Heart right ventricle (tissue), 16 donors: ENCODE measurements around the gene PXN. TPM values are rescaled to one million over a fixed set of nuclear protein-coding genes. Genes with fewer than 3 reads are reported as not detected.

Source experiments
- ATAC-seq, 8 donors: fragments of 200-7000 bp; cut with Tn5 transposase; one replicate each; pipeline ENCODE4 v1.9.1; 2020; ENCODE audit warnings: mild to moderate bottlenecking in 8 of 8, moderate library complexity in 8 of 8, moderate number of reproducible peaks in 1 of 8
- DNase-seq, 2 donors: peaks; one replicate each; pipeline ENCODE4 v3.0.0-alpha.2; 2020
- H3K27ac ChIP-seq, 10 donors: fragments of 200-600 bp; sonication (generic) in 2 of 10; one replicate each; pipeline versions ENCODE4 v1.5.0 to v1.8.0; 2020 to 2022; ENCODE audit warnings: mild to moderate bottlenecking in 3 of 10
- H3K27me3 ChIP-seq, 7 donors: fragments of 200-600 bp; one replicate each; pipeline ENCODE4 v1.8.0; 2021 to 2022; ENCODE audit warnings: mild to moderate bottlenecking in 2 of 7
- H3K36me3 ChIP-seq, 9 donors: fragments of 200-600 bp; sonication (generic) in 1 of 9; one replicate each; pipeline versions ENCODE4 v1.5.0 to v1.8.0; 2020 to 2022; ENCODE audit warnings: mild to moderate bottlenecking in 2 of 9
- H3K4me1 ChIP-seq, 9 donors: fragments of 200-600 bp; sonication (generic) in 1 of 9; one replicate each; pipeline versions ENCODE4 v1.5.0 to v1.8.0; 2020 to 2022; ENCODE audit warnings: mild to moderate bottlenecking in 4 of 9
- H3K4me3 ChIP-seq, 10 donors: fragments of 200-600 bp; sonication (generic) in 2 of 10; one replicate each; pipeline versions ENCODE4 v1.5.0 to v1.8.0; 2020 to 2022; ENCODE audit warnings: mild to moderate bottlenecking in 7 of 10, moderate library complexity in 2 of 10
- H3K9me3 ChIP-seq, 11 donors: fragments of 200-600 bp in 10 of 11; sonication (generic) in 2 of 11; one replicate each; pipeline versions ENCODE4 v1.5.0 to v1.8.0; 2013 to 2022; ENCODE audit warnings: mild to moderate bottlenecking in 2 of 11, control low read depth in 1 of 11, moderate library complexity in 1 of 11
- WGBS, 2 donors: extraction: QIAGEN DNeasy Blood & Tissue Kit; methylation state at CpG; one replicate each; pipeline ENCODE4 v1.1.7; 2013; ENCODE audit warnings: inconsistent platforms in 1 of 2; 5-methylcytosine and 5-hydroxymethylcytosine counted together
- intact Hi-C, 10 donors: fragments of 100-400 bp; cut with DNase I; formaldehyde crosslinking; loops; one replicate each; pipeline versions ENCODE4 v1.11.1 to v1.14.2; 2022
- long read RNA-seq, 3 donors: library from polyadenylated mRNA; unstranded; transcript quantifications; one replicate each; pipeline ENCODE4 v2.0.0, GENCODE V29; 2020 to 2021
- polyA plus RNA-seq, 2 donors: library from polyadenylated mRNA; stranded (reverse); fragments of 200-250 nt; gene quantifications; one replicate each; pipeline ENCODE4 v1.2.3, GENCODE V29; 2013
- total RNA-seq, 10 donors: library from RNA; stranded (reverse); fragmentation: NEBNext Ultra II Directional in 3 of 10; extraction: Animal tissue kit (Norgen Biotek cat#: 25700) in 3 of 10; gene quantifications; one replicate each; pipeline versions ENCODE4 v1.2.1 to v1.2.4, GENCODE V29; 2021 to 2023
- TF ChIP-seq, protein P1 (sequence below), 9 donors: fragments of 200-600 bp; sonication (generic) in 2 of 9; IDR thresholded peaks; one replicate each; pipeline versions ENCODE4 v1.5.0 to v1.8.0; 2021 to 2022; ENCODE audit warnings: antibody characterized with exemption in 9 of 9, mild to moderate bottlenecking in 5 of 9, moderate library complexity in 1 of 9
- donor health status: Arrhythmogenic right ventricular cardiomyopathy.
- donor health status: ischemic (EF 13 %, LVEDD 7.1; RV severe dilation, severe dysfunction).
- donor health status: healthy with polysubstance abuse.
- donor health status: DM: no; HTN: yes; CAD: no.
- donor health status: DM: no; HTN: no; CAD: no.
- donor health status: ischemic (EF 25% LVEDD 6.9; RV normal size, moderate dysfunction).
- donor health status: ischemic (EF 25% LVEDD 5.7; RV mildly dilated, moderate dysfunction).
- donor health status: healthy.
- donor health status: DM: yes; HTN: yes; CAD: no.
- donor health status: Ischemic cardiomyopathy.
- donor health status: ischemic (EF 35%, LVEDD 5.7; RV mildly dilated, moderate dysfunction).
- donor health status: nonischemic (EF 11% LVEDD 7.7; RV severe dilation, severe dysfunction).
- donor health status: DM: yes; HTN: yes; CAD: no.
- donor health status: PGD.
- donor health status: ischemic (EF 29% LVEDD 5.4; RV normal size, mild dysfunction).
- donor health status: nonischemic (EF 23%, LVEDD 6.1; RV moderate dilation, normal function).

The PXN gene
- total RNA-seq (10 to 100 TPM; 52.0 to 83.7 (median 63.3) TPM), polyA plus RNA-seq (100 to 1,000 TPM in 1 of 2 donors, 10 to 100 TPM in 1; 41.2 to 123 TPM)
- long read RNA-seq, donor 1, partial matches to known transcripts: 4 of 86 reads
- long read RNA-seq, donor 1, other reads (novel, unspliced or antisense): 82 of 86 reads
- long read RNA-seq, donor 2, partial matches to known transcripts: 8 of 58 reads
- long read RNA-seq, donor 2, other reads (novel, unspliced or antisense): 48 of 58 reads
- long read RNA-seq, donor 3, partial matches to known transcripts: 8 of 221 reads
- long read RNA-seq, donor 3, other reads (novel, unspliced or antisense): 212 of 221 reads

GRCh38 chr12:120265473-120266179 lies at the start of gene PXN:
PXN (minus strand) TSS chr12:120265730; CDS start chr12:120265629, 101 bp downstream.
- ATAC-seq: peak; percentile 83 to 92 (median 88)
- peaks cover 23 to 54% (median 43%) of the 10 kb centered on the region in 9 donors for H3K4me1 ChIP-seq
- TF ChIP-seq, protein P1, sequence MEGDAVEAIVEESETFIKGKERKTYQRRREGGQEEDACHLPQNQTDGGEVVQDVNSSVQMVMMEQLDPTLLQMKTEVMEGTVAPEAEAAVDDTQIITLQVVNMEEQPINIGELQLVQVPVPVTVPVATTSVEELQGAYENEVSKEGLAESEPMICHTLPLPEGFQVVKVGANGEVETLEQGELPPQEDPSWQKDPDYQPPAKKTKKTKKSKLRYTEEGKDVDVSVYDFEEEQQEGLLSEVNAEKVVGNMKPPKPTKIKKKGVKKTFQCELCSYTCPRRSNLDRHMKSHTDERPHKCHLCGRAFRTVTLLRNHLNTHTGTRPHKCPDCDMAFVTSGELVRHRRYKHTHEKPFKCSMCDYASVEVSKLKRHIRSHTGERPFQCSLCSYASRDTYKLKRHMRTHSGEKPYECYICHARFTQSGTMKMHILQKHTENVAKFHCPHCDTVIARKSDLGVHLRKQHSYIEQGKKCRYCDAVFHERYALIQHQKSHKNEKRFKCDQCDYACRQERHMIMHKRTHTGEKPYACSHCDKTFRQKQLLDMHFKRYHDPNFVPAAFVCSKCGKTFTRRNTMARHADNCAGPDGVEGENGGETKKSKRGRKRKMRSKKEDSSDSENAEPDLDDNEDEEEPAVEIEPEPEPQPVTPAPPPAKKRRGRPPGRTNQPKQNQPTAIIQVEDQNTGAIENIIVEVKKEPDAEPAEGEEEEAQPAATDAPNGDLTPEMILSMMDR (IDR thresholded peaks at IDR 0.05): peak; percentile 84 to 96 (median 88)
- H3K36me3 ChIP-seq: peaks cover 0 to 4% (median 0%) of the 10 kb centered on the region in 9 donors
- H3K27me3 ChIP-seq: no peaks in the 10 kb centered on the region
- peak; percentile 87 to 94 for DNase-seq
- no peaks in the 10 kb centered on the region for H3K9me3 ChIP-seq
- 2 to 3% methylated on average over 46 to 70 of the region's 81 CpGs for WGBS, 2 donors
- peak within 1 kb of the TSS; percentile 90 to 99 (median 96) for H3K27ac ChIP-seq
- peak within 1 kb of the TSS; percentile 84 to 99 (median 94) for H3K4me3 ChIP-seq
- intact Hi-C loops: loop anchor here in 9 of 10 donors (1.0 to 2.0 kb wide), 6 partner anchors 36 to 65 kb away; partner anchors contain the start of gene RPLP0 (in 2 of the 9)

DNA sequence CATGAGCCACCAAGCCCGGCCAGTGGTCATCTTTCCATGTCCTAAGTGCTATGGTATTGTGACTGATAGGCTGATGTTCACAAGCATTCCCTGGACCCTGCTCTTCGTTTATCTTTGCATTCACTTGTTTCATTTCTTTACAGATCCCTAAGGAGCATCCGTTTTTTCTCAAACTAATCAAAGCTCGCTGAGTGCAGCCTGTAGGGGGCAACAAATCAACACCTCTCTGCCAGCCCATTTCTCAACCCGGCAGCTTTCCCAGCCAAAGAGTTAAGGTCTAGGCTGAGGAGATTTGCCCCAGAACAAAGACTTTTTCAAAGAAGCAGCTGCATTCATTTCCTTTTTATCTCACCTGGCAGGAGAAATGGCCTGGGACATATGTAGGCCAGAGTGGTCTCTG lies 48.7 kb upstream of the PXN start:
- Histone ChIP-seq H3K9me3 (no peaks in the 10 kb centered on the region), H3K27ac (no peak overlapping the region), H3K36me3 (peaks cover 0 to 5% (median 0%) of the 10 kb centered on the region in 9 donors), H3K4me1 (peaks cover 4 to 15% (median 8%) of the 10 kb centered on the region in 9 donors), H3K4me3 (no peak overlapping the region), H3K27me3 (no peaks in the 10 kb centered on the region)
- intact Hi-C loops: no loop called here
- no peak for DNase-seq
- TF ChIP-seq, protein P1 (IDR thresholded peaks at IDR 0.05): peak in 1 of 9 donors; percentile 8
- WGBS, 2 donors: 53 to 59% methylated on average over 5 of the region's 5 CpGs
- ATAC-seq: no peak

GRCh38 chr12:120301962-120302815 lies 36.7 kb upstream of the PXN start, which contains the start of gene SIRT4:
SIRT4 (plus strand) TSS chr12:120302321; CDS start chr12:120303562, 1,241 bp downstream.
- H3K9me3 ChIP-seq: no peaks in the 10 kb centered on the region
- intact Hi-C loops: loop anchor here in 1 of 10 donors (1.0 kb wide), 1 partner anchor 15 kb away; no protein-coding TSS in a partner anchor
- no peaks in the 10 kb centered on the region for H3K27me3 ChIP-seq
- DNase-seq (peak; percentile 79 to 94), ATAC-seq (peak; percentile 88 to 98 (median 98))
- 8% methylated on average over 31 of the region's 31 CpGs for WGBS, 2 donors
- H3K27ac ChIP-seq: peak within 1 kb of the TSS; percentile 27 to 90 (median 79)
- H3K4me1 ChIP-seq: peaks cover 0 to 8% (median 6%) of the 10 kb centered on the region in 9 donors
- H3K36me3 ChIP-seq: no peaks in the 10 kb centered on the region
- H3K4me3 ChIP-seq: peak within 1 kb of the TSS; percentile 46 to 82 (median 64)
- TF ChIP-seq, protein P1 (IDR thresholded peaks at IDR 0.05): peak; percentile 72 to 94 (median 88)
